Measurements from ENCODE around the gene XPA. TPM values are rescaled to one million over a fixed set of nuclear protein-coding genes. Genes with fewer than 3 reads are reported as not detected.
A peak's percentile ranks its signal among the peaks of the same experiment; 100 is the strongest.

Gene XPA
- total RNA-seq, 1 donor from 2014 or later = 9.8 TPM

DNA sequence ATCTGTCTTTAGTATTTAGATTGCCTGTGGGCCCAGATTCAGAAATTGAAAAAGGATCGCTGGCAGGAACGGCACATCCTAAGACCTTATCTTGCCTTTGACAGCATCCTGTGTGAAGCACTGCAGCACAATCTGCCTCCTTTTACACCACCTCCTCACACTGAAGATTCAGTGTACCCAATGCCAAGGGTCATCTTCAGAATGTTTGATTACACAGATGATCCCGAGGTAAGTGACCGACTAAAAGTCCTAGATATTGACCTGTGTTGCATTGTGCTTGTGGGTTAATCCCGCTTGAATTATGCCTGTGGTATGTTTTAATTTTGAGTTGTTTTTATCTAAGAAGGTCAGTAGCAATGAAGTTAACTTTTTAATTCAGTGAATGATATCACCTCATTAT, 49.1 kb downstream of the XPA start:
- TF ChIP-seq EZH2 (IDR thresholded peaks at IDR 0.05; ENCODE audit: insufficient read depth, low read length) = no peak
- TF ChIP-seq, protein P1, sequence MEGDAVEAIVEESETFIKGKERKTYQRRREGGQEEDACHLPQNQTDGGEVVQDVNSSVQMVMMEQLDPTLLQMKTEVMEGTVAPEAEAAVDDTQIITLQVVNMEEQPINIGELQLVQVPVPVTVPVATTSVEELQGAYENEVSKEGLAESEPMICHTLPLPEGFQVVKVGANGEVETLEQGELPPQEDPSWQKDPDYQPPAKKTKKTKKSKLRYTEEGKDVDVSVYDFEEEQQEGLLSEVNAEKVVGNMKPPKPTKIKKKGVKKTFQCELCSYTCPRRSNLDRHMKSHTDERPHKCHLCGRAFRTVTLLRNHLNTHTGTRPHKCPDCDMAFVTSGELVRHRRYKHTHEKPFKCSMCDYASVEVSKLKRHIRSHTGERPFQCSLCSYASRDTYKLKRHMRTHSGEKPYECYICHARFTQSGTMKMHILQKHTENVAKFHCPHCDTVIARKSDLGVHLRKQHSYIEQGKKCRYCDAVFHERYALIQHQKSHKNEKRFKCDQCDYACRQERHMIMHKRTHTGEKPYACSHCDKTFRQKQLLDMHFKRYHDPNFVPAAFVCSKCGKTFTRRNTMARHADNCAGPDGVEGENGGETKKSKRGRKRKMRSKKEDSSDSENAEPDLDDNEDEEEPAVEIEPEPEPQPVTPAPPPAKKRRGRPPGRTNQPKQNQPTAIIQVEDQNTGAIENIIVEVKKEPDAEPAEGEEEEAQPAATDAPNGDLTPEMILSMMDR (IDR thresholded peaks at IDR 0.05; ENCODE audit: insufficient read depth, low read depth, low read length) = no peak
- no peak overlapping the region for H3K4me3 ChIP-seq (ENCODE audit: insufficient read depth, low read depth, low read length)
- peak; percentile 65 for FAIRE-seq
- no peaks in the 10 kb centered on the region for H3K9me3 ChIP-seq (ENCODE audit: insufficient read depth, low read depth, low read length)
- H3K36me3 ChIP-seq (ENCODE audit: insufficient read depth, low read length) = peaks cover 46% of the 10 kb centered on the region
- H2AFZ ChIP-seq (ENCODE audit: low read depth, low read length) = no peak overlapping the region
- H3K79me2 ChIP-seq (ENCODE audit: insufficient read depth, low read length) = peaks cover 2% of the 10 kb centered on the region
- Mint-ChIP-seq H3K9me3 (ENCODE audit: unreplicated experiment) (no peaks in the 10 kb centered on the region), H3K27ac (ENCODE audit: unreplicated experiment) (no peak overlapping the region), H3K27me3 (ENCODE audit: low read depth, unreplicated experiment) (no peaks in the 10 kb centered on the region), H3K4me1 (ENCODE audit: low read depth, unreplicated experiment) (no peaks in the 10 kb centered on the region), H3K4me3 (ENCODE audit: unreplicated experiment) (no peak overlapping the region), H3K36me3 (ENCODE audit: low read depth, unreplicated experiment) (peaks cover 7% of the 10 kb centered on the region)
- H3K9ac ChIP-seq (ENCODE audit: low read length) = no peak overlapping the region
- no peak overlapping the region for H3K27ac ChIP-seq (ENCODE audit: low read depth, low read length)
- no peak overlapping the region for H3K4me2 ChIP-seq (ENCODE audit: low read length)
- peaks cover 16% of the 10 kb centered on the region for H4K20me1 ChIP-seq (ENCODE audit: insufficient read depth, low read length)
- no peaks in the 10 kb centered on the region for H3K27me3 ChIP-seq (ENCODE audit: insufficient read depth, low read length)
- no peaks in the 10 kb centered on the region for H3K4me1 ChIP-seq (ENCODE audit: insufficient read depth, low read length)
- no peak for DNase-seq (ENCODE audit: low read depth)

DNA sequence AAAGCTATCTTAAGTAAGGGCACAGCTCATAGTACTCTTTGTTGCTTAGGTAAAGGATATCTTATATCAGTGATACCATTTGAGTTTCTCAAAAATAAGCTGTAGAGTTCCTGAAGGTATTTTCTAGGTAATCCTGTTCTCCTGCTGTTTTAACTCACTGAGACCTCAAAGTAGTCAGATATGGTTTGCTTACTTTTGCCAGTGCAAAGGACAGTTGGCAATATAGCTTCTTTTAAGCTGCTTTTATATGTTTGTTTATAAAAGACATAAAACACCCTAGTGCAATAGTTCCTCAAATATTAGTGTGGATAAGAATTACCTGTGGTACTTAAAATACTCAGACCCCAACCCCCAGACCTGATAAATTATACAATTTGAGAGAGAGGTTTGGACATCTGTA, 51.4 kb downstream of the XPA start:
- Histone ChIP-seq H2AFZ (ENCODE audit: low read depth, low read length) (no peak overlapping the region), H3K27me3 (ENCODE audit: insufficient read depth, low read length) (no peaks in the 10 kb centered on the region), H3K79me2 (ENCODE audit: insufficient read depth, low read length) (peaks cover 19% of the 10 kb centered on the region), H3K9me3 (ENCODE audit: insufficient read depth, low read depth, low read length) (no peaks in the 10 kb centered on the region), H3K4me1 (ENCODE audit: insufficient read depth, low read length) (no peaks in the 10 kb centered on the region), H4K20me1 (ENCODE audit: insufficient read depth, low read length) (peaks cover 8% of the 10 kb centered on the region), H3K36me3 (ENCODE audit: insufficient read depth, low read length) (peaks cover 47% of the 10 kb centered on the region), H3K4me2 (ENCODE audit: low read length) (no peak overlapping the region), H3K27ac (ENCODE audit: low read depth, low read length) (no peak overlapping the region), H3K9ac (ENCODE audit: low read length) (no peak overlapping the region), H3K4me3 (ENCODE audit: insufficient read depth, low read depth, low read length) (no peak overlapping the region)
- Mint-ChIP-seq H3K4me3 (ENCODE audit: unreplicated experiment) (no peak overlapping the region), H3K4me1 (ENCODE audit: low read depth, unreplicated experiment) (no peaks in the 10 kb centered on the region), H3K9me3 (ENCODE audit: unreplicated experiment) (no peaks in the 10 kb centered on the region), H3K27me3 (ENCODE audit: low read depth, unreplicated experiment) (no peaks in the 10 kb centered on the region), H3K27ac (ENCODE audit: unreplicated experiment) (no peak overlapping the region), H3K36me3 (ENCODE audit: low read depth, unreplicated experiment) (peaks cover 3% of the 10 kb centered on the region)
- FAIRE-seq (no peak), DNase-seq (ENCODE audit: low read depth) (no peak)
- TF ChIP-seq, protein P1 (IDR thresholded peaks at IDR 0.05; ENCODE audit: insufficient read depth, low read depth, low read length) = no peak
- no peak for TF ChIP-seq EZH2 (IDR thresholded peaks at IDR 0.05; ENCODE audit: insufficient read depth, low read length)

DNA sequence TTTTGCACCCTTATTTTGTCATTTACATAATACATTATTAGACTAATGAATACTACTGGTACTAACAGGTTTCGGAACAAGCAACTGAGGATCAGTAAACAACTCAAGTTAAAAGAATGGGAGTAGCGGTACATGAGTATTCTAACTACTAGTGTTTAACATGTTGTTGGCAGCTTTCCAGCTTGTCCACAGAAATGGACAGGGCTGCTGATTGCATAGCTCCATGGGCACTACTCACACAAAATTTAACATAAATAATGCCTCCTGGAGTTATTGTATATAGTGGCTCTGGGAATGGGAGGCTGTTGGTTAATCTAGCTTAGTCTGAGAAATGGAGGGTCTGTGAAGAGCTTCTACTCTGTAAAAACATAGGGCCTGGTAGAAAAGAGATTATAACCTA, 56.8 kb downstream of the XPA start:
- Histone ChIP-seq H3K4me3 (ENCODE audit: insufficient read depth, low read depth, low read length) (no peak overlapping the region), H3K9ac (ENCODE audit: low read length) (no peak overlapping the region), H3K36me3 (ENCODE audit: insufficient read depth, low read length) (peaks cover 16% of the 10 kb centered on the region), H3K79me2 (ENCODE audit: insufficient read depth, low read length) (peaks cover 69% of the 10 kb centered on the region), H3K9me3 (ENCODE audit: insufficient read depth, low read depth, low read length) (no peaks in the 10 kb centered on the region), H3K4me1 (ENCODE audit: insufficient read depth, low read length) (no peaks in the 10 kb centered on the region), H3K4me2 (ENCODE audit: low read length) (no peak overlapping the region), H3K27ac (ENCODE audit: low read depth, low read length) (no peak overlapping the region), H3K27me3 (ENCODE audit: insufficient read depth, low read length) (no peaks in the 10 kb centered on the region), H2AFZ (ENCODE audit: low read depth, low read length) (no peak overlapping the region), H4K20me1 (ENCODE audit: insufficient read depth, low read length) (peaks cover 51% of the 10 kb centered on the region)
- no peaks in the 10 kb centered on the region for H3K9me3 Mint-ChIP-seq (ENCODE audit: unreplicated experiment)
- no peaks in the 10 kb centered on the region for H3K36me3 Mint-ChIP-seq (ENCODE audit: low read depth, unreplicated experiment)
- no peak overlapping the region for H3K4me3 Mint-ChIP-seq (ENCODE audit: unreplicated experiment)
- no peaks in the 10 kb centered on the region for H3K27me3 Mint-ChIP-seq (ENCODE audit: low read depth, unreplicated experiment)
- FAIRE-seq (no peak), DNase-seq (ENCODE audit: low read depth) (no peak)
- no peak overlapping the region for H3K27ac Mint-ChIP-seq (ENCODE audit: unreplicated experiment)
- TF ChIP-seq EZH2 (IDR thresholded peaks at IDR 0.05; ENCODE audit: insufficient read depth, low read length) = no peak
- TF ChIP-seq, protein P1 (IDR thresholded peaks at IDR 0.05; ENCODE audit: insufficient read depth, low read depth, low read length) = no peak
- H3K4me1 Mint-ChIP-seq (ENCODE audit: low read depth, unreplicated experiment) = peaks cover 21% of the 10 kb centered on the region

Measured in astrocyte (in vitro differentiated cells and primary cell).